OCI-LY7 (cell line): ENCODE results near the gene SCAMP5. TPM values are rescaled to one million over a fixed set of nuclear protein-coding genes. Genes with fewer than 3 reads are reported as not detected.

ENCODE experiments used
- BruUV-seq: library from RNA; stranded (reverse); fragments of 400-500 nt; replicated peaks from 2 replicates; lab custom pipeline; 2021; lab: Mats Ljungman, UMichigan
- CTCF ChIA-PET: fragments of 300-600 bp; sonication (Branson Sonifier 250); formaldehyde crosslinking; loops from one replicate; lab custom pipeline; 2022; ENCODE audit warnings: antibody characterized with exemption; ENCODE audit not compliant: unreplicated experiment; lab: Charles Lee
- POLR2A ChIA-PET: fragments of 300-600 bp; sonication (Branson Sonifier 250); formaldehyde crosslinking; loops from one replicate; lab custom pipeline; 2022; ENCODE audit warnings: antibody characterized with exemption; lab: Charles Lee
- DNase-seq: peaks from one replicate; pipeline ENCODE4 v3.0.0-alpha.2; 2015; ENCODE audit warnings: low spot score
- H2AFZ ChIP-seq: fragments of 200-600 bp; sonication (generic), shearing (Covaris generic); 2 replicates; pipeline ENCODE4 v1.6.1; 2014; ENCODE audit warnings: mild to moderate bottlenecking, antibody characterized with exemption, low read length, moderate library complexity
- H3K27ac ChIP-seq: fragments of 200-600 bp; sonication (generic); 2 replicates; pipeline ENCODE4 v1.5.1; 2014; ENCODE audit warnings: mixed run types, low read depth, mild to moderate bottlenecking, moderate library complexity, low read length, inconsistent platforms; ENCODE audit not compliant: poor library complexity, severe bottlenecking
- H3K36me3 ChIP-seq: fragments of 200-600 bp; sonication (generic); 2 replicates; pipeline ENCODE4 v1.6.1; 2014; ENCODE audit warnings: mild to moderate bottlenecking, antibody characterized with exemption, low read length, moderate library complexity, mixed read lengths; ENCODE audit not compliant: insufficient read depth
- H3K4me1 ChIP-seq: fragments of 200-600 bp; sonication (generic); 2 replicates; pipeline ENCODE4 v1.5.1; 2014; ENCODE audit warnings: mild to moderate bottlenecking, low read length; ENCODE audit not compliant: insufficient read depth, poor library complexity, severe bottlenecking
- H3K4me2 ChIP-seq: fragments of 200-600 bp; sonication (generic); 2 replicates; pipeline ENCODE4 v1.6.1; 2014; ENCODE audit warnings: mild to moderate bottlenecking, low read length
- H3K4me3 ChIP-seq: fragments of 200-600 bp; sonication (generic); 2 replicates; pipeline ENCODE4 v1.5.1; 2014; ENCODE audit warnings: mild to moderate bottlenecking, low read depth, low read length; ENCODE audit not compliant: poor library complexity, severe bottlenecking
- H3K79me2 ChIP-seq: fragments of 200-600 bp; sonication (generic); 2 replicates; pipeline ENCODE4 v1.6.1; 2016; ENCODE audit warnings: low read depth, mild to moderate bottlenecking, low read length, moderate library complexity, mixed read lengths; ENCODE audit not compliant: insufficient read depth
- H3K9me2 ChIP-seq: fragments of 200-600 bp; sonication (generic); 2 replicates; pipeline ENCODE4 v1.6.1; 2016; ENCODE audit warnings: mild to moderate bottlenecking, low read length, mixed read lengths; ENCODE audit not compliant: insufficient read depth
- H3K9me3 ChIP-seq: fragments of 200-600 bp; sonication (generic); 2 replicates; pipeline ENCODE4 v1.6.1; 2014; ENCODE audit warnings: mild to moderate bottlenecking, mixed run types, low read length, mixed read lengths
- H4K20me1 ChIP-seq: fragments of 200-600 bp; sonication (generic); 2 replicates; pipeline ENCODE4 v1.6.1; 2014; ENCODE audit warnings: mild to moderate bottlenecking, antibody characterized with exemption, low read length, moderate library complexity, mixed read lengths; ENCODE audit not compliant: insufficient read depth
- CTCF ChIP-seq: fragments of 200-600 bp; sonication (generic); conservative IDR thresholded peaks from 2 replicates; pipeline ENCODE4 v1.5.1; 2014; ENCODE audit warnings: mild to moderate bottlenecking, antibody characterized with exemption, low read length, moderate library complexity, mixed read lengths
- EZH2phosphoT487 ChIP-seq: fragments of 200-600 bp; sonication (generic); IDR thresholded peaks from 2 replicates; pipeline ENCODE4 v1.6.1; 2018; ENCODE audit warnings: low read depth, borderline replicate concordance, mild to moderate bottlenecking, mixed run types, antibody characterized with exemption, low read length, moderate library complexity, mixed read lengths
- intact Hi-C: fragments of 100-400 bp; cut with micrococcal nuclease; formaldehyde crosslinking; loops from one replicate; pipeline ENCODE4 v1.10.0; 2022; ENCODE audit not compliant: unreplicated experiment
- total RNA-seq, 2 experiments: library from RNA; depleted of rRNA in 1 of 2; stranded (reverse); fragments of >200 nt in 1 of 2; shearing (Covaris generic) in 1 of 2; gene quantifications; 2 replicates each; pipeline ENCODE4 v1.2.3, GENCODE V29; 2014 to 2022

Gene SCAMP5
- total RNA-seq, 2 experiments from 2014 or later, result 29.4 to 43.7 TPM

- CTCF ChIA-PET, result no interaction called here
- Histone ChIP-seq H3K4me1 (peaks cover 4% of the 10 kb centered on the region), H3K4me2 (no peak overlapping the region), H3K27ac (no peak overlapping the region), H3K36me3 (no peaks in the 10 kb centered on the region), H3K9me2 (no peaks in the 10 kb centered on the region), H3K79me2 (no peaks in the 10 kb centered on the region), H2AFZ (no peak overlapping the region), H3K9me3 (no peaks in the 10 kb centered on the region), H4K20me1 (no peaks in the 10 kb centered on the region), H3K4me3 (no peak overlapping the region)
- intact Hi-C loops, result no loop called here
- DNase-seq, result no peak
- no TSS peak for BruUV-seq
- POLR2A ChIA-PET, result interaction anchor here (0.6 to 0.8 kb wide), 3 partner anchors 16 to 297 kb away, joined by 3 to 5 read pairs (median 3); no protein-coding TSS in a partner anchor
- no peak for TF ChIP-seq EZH2phosphoT487
- TF ChIP-seq CTCF, result no peak
These were observed 27.7 kb upstream of the SCAMP5 start for GRCh38 chr15:74967670-74968069.

- Histone ChIP-seq H3K4me1 (no peaks in the 10 kb centered on the region), H4K20me1 (no peaks in the 10 kb centered on the region), H3K9me3 (no peaks in the 10 kb centered on the region), H2AFZ (no peak overlapping the region), H3K79me2 (no peaks in the 10 kb centered on the region), H3K36me3 (no peaks in the 10 kb centered on the region), H3K4me3 (no peak overlapping the region), H3K4me2 (no peak overlapping the region), H3K27ac (no peak overlapping the region), H3K9me2 (no peaks in the 10 kb centered on the region)
- peak; percentile 59 for TF ChIP-seq CTCF
- TF ChIP-seq EZH2phosphoT487, result no peak
- no TSS peak for BruUV-seq
- ChIA-PET POLR2A (no interaction called here), CTCF (no interaction called here)
- intact Hi-C loops, result no loop called here
- DNase-seq, result no peak
These were observed 19.2 kb upstream of the SCAMP5 start for GRCh38 chr15:74976159-74976558.

GRCh38 chr15:74977599-74977998, 17.8 kb upstream of the SCAMP5 start:
- H3K4me3 ChIP-seq, result no peak overlapping the region
- BruUV-seq, result no TSS peak
- no peak for DNase-seq
- H3K4me2 ChIP-seq, result no peak overlapping the region
- no peak overlapping the region for H3K27ac ChIP-seq
- no peaks in the 10 kb centered on the region for H3K4me1 ChIP-seq
- no peak overlapping the region for H2AFZ ChIP-seq
- H3K9me2 ChIP-seq, result no peaks in the 10 kb centered on the region
- POLR2A ChIA-PET, result no interaction called here
- no peak for TF ChIP-seq CTCF
- no peak for TF ChIP-seq EZH2phosphoT487
- no peaks in the 10 kb centered on the region for H3K79me2 ChIP-seq
- no peaks in the 10 kb centered on the region for H3K9me3 ChIP-seq
- intact Hi-C loops, result no loop called here
- no peaks in the 10 kb centered on the region for H4K20me1 ChIP-seq
- no peaks in the 10 kb centered on the region for H3K36me3 ChIP-seq
- CTCF ChIA-PET, result no interaction called here
